ENCODE measurements around the gene RNF11.

DNA sequence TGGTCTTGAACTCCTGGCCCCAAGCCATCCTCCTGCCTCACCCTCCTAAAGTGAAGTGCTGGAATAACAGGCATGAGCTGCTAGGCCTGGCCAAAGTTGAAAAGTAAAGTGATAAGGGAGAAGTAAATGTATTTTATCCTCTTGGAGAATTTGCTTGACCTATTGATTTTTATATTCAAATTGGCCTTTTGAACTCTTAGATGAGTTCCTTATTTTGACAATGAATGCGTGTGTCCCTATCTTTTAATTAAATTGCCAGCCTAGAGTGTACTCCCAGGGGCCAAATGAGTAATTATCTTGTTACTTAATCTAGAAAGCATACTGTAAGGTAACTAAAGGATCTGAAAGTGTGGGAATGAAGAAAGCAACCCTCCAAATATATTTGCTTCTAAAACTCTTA, 11.4 kb downstream of the RNF11 start:
- TF ChIP-seq, protein P1, sequence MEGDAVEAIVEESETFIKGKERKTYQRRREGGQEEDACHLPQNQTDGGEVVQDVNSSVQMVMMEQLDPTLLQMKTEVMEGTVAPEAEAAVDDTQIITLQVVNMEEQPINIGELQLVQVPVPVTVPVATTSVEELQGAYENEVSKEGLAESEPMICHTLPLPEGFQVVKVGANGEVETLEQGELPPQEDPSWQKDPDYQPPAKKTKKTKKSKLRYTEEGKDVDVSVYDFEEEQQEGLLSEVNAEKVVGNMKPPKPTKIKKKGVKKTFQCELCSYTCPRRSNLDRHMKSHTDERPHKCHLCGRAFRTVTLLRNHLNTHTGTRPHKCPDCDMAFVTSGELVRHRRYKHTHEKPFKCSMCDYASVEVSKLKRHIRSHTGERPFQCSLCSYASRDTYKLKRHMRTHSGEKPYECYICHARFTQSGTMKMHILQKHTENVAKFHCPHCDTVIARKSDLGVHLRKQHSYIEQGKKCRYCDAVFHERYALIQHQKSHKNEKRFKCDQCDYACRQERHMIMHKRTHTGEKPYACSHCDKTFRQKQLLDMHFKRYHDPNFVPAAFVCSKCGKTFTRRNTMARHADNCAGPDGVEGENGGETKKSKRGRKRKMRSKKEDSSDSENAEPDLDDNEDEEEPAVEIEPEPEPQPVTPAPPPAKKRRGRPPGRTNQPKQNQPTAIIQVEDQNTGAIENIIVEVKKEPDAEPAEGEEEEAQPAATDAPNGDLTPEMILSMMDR (IDR thresholded peaks at IDR 0.05): no peak
- no peak for TF ChIP-seq POLR2A (IDR thresholded peaks at IDR 0.05)

Measured in heart left ventricle (tissue), 13 donors.